HPDE6-E6E7 (cell line): Measurements from ENCODE around the gene SFPQ.
"Not testable (repeated sequence)": the region's sequence is repeated elsewhere in the genome, so short reads cannot be mapped to it uniquely, and the experiment has no call there.

Experiments
- DNase-seq: peaks from one replicate; pipeline ENCODE4 v3.0.0; 2011; ENCODE audit warnings: missing footprints; ENCODE audit errors: extremely low spot score

Gene SFPQ

DNA sequence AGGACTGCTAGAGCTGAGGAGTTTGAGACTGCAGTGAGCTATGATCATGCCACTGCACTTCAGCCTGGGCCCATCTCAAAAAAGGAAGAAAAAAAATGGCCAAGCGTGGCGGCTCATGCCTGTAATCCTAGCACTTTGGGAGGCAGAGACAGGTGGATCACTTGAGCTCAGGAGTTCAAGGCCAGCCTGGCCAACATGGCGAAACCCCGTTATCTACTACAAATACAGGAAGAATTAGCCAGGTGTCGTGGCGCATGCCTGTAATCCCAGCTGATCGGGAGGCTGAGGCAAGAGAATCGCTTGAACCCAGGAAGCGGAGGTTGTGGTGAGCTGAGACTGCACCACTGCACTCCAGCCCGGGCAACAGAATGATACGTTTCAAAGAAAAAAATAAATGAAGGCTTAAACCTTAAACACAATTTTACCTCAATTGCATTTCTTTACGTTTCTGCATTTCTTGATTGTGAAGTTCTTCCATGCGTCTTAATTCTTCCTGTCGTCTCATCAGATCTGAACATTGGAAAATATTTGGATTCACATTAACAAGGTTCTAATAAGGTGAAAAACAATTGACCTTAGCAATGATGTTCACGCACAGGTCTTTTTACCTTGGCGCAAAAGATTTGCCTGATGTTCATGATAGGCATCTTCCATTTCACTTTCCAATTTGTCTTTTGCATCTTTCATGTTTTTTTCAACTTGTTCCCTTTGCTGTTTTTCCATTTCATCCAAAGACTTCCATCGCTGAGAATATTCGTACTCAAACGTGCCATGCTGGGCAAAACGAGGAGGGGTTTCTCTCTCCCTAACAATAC is 4.2 kb downstream of the SFPQ start:
- DNase-seq, result no peak

DNA sequence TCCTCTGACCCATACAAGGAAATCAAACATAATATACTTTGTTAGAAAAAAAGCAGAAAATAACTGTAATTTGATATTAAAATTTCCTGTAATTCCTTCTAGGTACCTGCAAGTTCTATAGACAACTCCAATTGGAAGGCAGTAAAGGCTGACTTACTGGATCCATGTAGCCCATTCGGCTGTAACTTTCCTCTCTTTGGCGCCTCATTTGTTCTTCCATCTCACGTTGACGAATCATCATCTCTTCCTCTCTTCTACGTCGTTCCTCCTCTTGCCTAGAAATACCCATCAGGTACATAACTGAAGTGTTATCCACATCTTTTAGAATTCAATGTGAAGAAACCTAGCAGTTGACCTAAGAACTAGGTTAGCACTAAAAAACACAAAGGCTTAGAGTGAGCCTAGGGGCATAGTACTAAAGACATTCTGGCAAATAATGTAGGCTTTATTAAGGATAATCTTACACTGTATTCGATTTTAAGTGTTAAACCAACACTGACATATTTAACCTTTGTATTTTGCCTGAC is 5.1 kb downstream of the SFPQ start:
- no peak for DNase-seq

DNA sequence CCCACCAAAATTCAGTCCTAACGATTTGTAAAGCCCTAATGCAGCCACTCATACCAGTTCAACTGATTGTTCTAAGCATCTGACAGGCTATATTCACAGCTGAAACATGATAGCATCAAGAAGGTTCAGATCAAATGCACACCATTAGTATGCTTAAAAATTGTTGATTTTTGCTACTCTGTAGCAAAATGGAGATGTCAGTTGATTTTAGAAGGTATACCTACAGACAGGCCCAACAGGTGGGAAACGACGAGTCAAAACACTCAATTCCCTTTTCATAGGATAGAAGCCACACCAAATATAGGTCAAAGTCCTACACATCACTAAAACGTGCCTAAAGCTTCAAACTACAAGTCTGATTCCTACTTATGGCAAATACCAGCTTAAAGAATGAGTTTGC is 6.7 kb downstream of the SFPQ start:
- no peak for DNase-seq

DNA sequence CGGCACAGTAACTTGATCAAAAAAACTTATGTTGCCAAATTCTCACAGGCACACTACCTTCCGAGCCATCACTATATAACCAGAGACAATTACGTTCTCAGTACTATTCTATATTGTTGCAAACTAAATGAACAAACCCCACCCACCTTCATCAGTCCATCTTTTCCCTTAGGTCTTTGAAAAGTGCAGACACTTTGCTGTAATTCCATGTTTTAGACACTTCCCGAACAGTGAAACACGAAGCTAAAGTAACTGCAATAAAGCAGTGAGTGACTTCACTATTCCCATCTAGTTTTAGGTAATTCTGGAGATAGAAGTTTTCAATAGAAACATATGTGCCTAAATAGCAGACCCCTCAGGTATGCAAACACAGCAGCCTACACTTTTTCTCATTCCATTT is 7.7 kb downstream of the SFPQ start:
- DNase-seq, result no peak

DNA sequence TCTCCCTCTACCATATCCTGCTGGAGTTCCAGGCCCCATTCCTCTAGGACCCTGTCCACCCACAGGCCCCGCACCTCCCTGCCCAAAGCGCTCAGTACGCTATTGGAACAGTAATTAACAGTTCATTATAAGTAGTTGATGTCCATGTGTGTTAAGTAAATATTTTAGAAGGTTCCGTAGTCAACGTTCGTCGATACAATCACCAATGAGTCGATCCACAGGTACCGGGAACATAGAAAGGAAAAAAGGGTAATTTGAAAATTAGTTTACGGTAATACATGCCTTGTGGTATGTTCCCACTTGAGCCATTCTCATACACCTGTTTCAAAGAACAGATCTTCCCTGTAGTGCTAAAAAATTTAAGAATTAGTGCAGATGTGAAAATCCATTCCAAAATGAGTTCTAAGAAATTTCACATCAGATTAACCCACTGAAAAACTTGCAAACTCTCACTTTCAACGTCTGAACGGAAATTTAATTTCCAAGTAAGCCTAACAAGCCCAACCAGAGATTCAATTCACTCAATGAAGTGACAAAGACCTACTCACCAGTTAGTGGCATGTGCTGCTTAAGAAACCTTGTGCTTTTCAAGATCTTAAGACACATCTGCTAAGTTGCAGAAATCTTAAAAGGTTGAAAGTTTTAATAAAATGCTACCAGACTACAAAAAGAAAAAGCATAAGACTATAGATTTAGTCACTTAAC is 8.3 kb downstream of the SFPQ start:
- DNase-seq, result no peak

DNA sequence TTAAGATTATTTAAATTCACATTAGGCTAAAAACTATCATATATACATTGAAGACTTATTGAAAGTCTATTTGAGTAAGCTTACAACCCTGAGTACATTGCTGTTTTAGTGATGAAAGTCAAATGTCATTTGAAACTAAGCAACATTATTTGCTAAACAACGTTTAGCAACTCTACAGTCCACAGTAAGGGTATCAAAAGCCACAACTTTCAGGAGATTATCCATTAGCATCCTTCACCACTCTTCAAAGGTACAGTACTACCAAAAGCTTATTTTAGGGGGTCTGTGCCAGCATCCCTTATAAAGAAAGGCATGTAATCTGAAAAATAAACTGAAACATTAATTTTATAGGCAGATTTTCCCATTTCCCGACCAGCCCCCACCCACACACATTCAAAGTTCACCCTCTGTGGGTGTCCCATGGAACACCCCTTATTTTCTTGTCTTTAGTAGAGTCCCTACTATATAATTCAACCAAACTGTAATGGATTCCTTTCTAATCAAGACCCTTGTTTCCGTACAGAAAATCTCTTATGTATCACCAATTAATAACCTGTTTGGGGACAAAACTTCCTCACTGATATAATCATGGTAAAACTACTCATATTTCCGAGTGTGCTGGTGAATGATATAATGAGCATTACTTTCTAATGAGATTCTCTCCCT is 11.0 kb downstream of the SFPQ start:
- DNase-seq, result no peak

DNA sequence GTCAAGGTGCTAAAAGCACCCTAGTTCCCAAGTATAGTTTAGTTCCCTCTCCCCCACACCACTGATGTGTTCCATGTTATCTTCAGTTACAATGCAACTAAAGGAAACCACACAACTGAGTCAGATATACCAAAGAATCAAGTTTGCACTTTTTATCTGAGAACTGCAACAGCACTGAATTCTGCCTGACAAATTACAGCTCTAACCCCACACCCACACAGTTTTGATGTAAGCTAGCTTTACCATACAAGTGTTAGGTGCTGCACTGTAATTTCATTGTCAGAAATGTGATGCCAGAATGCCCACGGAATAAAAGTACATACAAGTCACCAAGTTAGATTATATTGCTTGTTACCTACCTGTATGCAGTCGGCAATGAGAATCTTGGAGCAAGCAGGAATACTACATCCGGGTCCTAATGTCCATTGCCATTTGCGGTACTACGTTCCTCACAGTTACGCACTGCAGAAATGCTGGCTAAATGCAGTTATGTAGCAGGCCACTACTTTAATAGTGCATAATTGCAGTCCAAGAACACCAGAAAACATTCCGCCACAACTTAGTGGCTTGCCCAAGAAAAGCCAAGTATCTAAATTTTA is 12.1 kb downstream of the SFPQ start:
- no peak for DNase-seq

DNA sequence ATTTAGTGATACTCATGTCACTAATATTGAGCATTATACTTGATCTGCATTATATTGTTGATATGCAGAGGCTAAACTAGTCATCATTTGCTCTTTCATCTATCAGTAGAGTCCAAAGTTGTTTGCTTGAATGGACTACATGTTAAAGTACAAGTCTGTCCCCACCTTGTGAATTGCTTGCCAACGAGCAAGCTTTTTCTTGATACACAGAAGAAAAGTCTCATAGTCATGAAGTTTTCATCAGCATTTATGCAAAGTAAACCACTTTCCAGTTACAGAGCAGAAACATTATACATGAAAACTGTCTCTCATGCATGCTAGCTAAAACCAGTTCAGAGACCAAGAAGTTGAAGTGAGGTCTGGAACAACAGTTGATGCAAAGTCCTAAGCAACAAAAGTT is 13.0 kb downstream of the SFPQ start:
- DNase-seq, result no peak

DNA sequence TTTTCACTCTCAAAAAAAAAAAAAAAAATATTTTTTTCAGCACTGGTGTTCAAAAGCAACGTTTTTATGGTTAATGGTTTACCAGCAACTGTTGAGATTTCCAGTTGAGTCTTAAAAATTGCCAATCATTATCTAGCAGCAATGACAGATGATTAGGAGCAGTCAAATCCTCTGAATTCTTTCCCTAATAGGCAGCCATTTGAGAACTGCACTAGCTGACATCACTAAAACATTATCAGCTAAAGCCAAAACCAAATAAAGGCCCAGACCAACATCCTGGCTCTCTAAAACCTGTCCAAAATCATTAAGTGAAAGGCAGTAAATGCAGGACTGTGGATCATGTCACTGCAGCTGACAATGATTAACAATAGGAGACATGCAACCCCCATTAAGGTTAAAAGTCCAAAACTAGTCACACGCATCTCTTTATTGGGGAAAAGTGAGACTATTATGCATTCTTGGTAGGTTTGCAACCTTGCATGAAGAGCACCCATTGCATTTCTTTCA is 14.0 kb downstream of the SFPQ start:
- DNase-seq, result no peak

DNA sequence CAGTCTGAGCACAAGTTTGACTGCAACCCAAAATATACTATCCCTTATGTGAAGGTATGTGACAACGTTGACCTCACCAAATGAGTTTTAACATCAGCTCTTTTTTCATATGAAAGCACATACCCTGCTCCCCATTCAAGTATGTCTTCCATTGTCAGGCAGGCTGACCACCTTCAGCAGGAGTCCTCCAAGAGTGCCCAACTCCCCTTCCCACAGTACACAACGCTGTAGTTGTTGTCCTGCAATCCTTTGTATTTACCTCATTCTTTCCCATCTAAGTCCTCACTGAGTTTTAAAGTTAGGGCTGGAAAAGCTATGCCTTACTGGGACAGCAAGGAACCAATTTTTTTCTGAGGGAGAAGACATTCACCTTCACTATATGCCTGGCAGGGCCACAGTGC is 14.7 kb downstream of the SFPQ start:
- DNase-seq, result no peak

DNA sequence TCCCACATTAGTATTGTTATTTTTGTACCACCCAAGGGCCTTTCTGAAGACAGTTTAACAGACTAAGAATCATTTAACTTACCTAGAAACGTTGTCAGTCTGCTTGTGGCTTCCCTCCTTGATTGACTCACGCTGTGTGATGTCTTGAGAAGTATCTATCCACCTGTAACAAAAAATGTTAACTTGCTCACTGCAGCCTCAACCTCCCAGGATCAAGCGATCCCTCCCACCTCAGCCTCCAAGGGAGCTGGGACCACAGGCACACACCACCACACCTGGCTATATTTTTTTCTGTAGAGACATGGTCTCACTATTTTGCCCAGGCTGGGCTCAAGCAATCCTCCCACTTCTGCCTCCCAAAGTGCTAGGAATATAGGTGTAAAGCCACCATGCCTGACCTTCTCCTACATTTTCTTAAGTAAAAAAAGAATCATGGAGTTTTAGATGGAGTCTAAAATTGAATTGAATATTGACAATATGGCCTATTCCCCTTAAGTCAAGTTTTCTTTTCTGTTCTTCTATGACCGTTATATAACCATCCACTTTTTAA is 15.6 kb downstream of the SFPQ start:
- no peak for DNase-seq

DNA sequence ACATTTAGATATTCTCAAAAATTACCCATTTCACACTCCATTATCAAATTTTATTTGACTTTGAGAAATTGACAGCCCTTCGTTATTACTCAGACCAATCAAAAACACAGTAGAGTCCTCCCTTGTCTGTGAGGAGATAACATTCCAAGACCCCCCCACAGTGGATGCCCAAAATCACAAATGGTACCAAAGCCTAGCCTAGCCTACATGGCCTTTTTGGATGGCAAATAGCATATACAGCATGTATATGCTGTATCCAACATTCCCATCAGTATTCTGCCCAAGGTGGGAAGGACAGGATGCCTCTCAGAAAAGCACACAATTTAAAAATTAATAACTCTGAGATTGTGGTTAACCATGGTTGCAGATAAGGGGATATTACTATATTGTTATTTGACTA is 17.3 kb downstream of the SFPQ start:
- no peak for DNase-seq

DNA sequence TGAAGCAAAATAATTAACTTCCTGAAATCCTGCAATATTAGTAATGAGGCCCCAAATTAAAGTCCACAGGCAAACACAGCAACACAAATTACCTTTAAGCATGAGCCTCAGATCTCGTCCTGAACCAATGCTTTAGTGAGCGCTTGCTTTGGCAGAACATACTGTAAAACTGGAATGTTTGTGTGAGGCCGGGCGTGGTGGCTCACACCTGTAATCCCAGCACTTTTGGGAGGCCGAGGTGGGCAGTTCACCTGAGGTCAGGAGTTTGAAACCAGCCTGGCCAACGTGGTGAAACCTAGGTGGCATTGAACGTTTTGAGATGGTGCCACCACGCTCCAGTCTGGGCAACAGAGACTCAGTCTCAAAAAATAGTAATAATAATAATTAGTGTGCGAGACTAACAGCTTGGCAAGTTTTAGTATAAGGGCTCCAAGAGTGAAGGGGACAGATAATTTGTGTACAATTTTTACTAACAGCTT is 17.8 kb downstream of the SFPQ start:
- DNase-seq, result no peak

DNA sequence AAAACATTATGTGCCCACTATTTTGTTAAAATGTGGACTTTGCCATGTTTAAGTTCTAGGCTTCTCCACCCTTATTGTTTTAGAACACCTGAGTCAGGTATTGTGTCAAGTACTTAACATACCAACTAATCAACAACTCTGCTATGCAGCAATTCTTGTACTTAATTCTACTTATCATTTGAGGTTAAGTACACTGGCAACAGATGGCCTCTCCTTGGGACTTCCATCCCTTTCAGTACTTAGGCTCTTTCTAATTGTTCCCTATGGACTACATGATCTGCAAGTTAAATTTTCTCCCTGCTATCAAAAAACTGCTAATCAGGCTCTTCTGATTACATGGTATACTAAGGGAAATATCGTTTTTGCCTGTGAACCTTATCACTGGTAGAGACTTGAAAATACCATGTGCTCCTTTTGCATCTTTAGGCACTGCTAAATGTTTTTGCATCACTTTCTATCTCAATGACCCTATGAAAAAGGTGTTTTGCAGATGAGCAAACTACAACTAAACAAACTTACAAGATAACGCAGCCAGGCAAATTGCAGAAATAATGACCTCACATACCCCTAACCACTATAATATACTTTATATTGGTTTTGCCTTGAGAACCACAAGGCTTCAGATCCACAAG is 18.9 kb downstream of the SFPQ start:
- no peak for DNase-seq

DNA sequence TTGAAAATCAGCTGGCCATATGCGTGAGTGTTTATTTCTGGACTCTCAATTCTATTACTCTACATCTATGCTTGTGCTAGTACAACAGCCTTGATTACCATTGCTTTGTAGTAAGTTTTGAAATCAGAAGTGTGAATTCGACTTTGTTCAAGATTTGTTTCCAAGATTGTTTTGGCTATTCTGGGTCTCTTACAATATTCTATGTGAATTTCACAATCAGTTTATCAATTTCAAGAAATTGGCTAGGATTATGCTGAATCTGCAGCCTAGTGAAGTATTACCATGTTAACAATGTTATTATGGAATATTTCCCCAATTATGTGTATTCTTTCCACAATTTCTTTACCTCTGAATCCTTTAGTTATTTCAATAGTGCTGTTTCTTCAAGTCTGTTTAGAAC is 19.5 kb downstream of the SFPQ start:
- DNase-seq, result no peak

DNA sequence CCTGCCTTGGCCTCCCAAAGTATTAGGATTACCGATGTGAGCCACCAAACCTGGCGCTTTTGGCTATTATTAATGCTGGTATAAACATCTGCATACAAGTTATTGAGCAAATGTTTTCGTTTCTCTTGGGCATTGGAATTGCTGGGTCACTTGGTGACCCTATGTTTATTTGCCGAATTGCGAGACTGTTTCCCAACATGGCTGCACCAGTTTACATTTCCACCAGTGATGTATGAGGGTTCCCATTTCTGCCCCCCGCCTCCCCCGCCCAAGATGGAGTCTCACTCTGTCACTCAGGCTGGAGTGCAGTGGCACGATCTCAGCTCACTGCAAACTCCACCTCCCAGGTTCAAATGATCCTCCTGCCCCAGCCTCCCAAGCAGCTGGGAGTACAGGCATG is 20.9 kb downstream of the SFPQ start:
- no peak for DNase-seq

DNA sequence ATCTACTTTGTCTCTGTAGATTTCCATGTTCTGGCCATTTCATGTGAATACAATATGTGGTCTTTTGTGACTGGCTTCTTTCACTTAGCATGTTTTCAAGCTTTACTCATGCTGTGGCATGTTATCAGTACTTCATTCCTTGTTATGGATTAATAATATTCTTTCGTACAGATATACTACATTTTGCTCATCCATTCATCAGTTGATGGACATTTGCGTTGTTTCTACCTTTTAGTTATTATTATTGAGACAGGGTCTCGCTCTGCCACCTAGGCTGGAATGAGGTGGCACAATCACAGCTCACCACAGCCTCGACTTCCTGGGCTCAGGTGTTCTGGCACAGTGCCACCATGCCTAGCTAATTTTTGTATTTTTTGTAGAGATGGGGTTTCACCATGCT is 21.4 kb downstream of the SFPQ start:
- no peak for DNase-seq

DNA sequence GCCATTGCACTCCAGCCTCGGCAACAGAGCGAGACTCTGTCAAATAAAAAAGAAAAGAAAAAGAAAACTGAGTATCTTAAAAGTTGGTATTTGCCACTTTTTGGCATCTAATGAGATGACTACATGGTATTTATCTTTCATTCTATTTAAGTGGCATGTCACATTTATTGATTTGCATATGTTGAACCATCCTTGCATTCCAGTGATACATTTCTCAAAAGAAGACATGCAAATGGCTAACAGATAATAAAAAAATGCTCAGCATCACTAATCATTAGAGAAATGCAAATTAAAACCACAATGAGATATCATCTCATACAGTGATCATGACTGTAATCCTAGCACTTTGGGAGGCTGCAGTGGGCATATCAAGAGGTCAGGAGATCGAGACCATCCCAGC is 28.1 kb downstream of the SFPQ start:
- no peak for DNase-seq

DNA sequence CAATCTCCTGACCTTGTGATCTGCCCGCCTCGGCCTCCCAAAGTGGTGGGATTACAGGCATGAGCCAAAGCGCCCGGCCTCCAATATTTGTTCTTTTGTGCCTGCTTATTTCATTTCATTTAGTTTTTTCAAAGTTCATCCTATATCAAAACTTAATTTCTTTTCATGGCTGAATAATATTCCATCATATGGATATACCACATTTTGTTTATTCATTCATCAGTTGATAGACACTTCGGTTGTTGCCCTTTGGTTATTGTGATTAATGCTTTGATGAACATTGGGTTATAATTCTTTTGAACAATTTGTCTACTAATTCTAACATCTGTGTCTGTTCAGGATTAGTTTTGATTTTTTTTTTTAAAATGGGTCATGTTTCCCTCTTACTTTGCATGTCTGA is 41.7 kb downstream of the SFPQ start:
- DNase-seq, result no peak

DNA sequence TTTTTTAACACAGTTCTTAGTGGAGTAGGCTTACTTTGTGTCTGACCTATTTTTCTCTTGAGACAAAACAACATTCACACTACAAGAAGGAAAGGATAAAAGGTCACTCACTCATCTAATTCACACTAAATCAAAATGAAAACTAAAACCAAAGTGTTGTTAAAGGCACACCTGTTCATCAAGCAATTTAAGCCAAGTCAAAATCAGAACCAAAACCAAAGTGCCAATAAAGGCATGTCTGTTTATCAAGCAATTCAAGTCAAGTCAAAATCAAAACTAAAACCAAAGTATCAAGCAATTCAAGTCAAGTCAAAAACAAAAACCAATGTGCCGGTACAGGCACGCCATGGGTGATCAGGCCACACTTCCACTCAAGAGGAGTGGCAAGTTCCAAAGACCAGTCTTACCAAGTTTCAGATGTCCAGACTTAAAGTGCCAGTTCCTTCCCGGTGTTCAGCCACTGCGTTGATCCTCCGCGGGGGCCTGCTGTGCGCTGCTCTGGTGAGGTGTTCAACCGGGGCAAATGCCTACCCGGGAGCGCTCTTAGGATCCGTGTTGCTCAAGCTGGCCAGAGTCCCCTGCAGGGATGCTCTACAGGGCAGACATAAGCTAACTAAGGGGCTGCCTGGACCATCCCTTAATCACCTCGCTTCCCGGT is 46.9 kb downstream of the SFPQ start:
- not testable (repeated sequence) for DNase-seq
